T-helper 9 cell (primary cell): ENCODE measurements around the gene OR2L5.

ENCODE experiments used
- DNase-seq: peaks from one replicate; pipeline ENCODE4 v3.0.0-alpha.2; 2020
- total RNA-seq, 2 donors: gene quantifications; one replicate each; lab custom pipeline; 2026; lab: John Stamatoyannopoulos, UW

OR2L5 gene
- 0 to 0.21 reads per million in 2 donors for total RNA-seq

- DNase-seq = no peak
Measured at GRCh38 chr1:248013229-248013710, at the start of gene OR2L5. TSS of gene OR2L5 (plus strand) at chr1:248013660. CDS start at chr1:248021948, 8,288 bp downstream.

DNA sequence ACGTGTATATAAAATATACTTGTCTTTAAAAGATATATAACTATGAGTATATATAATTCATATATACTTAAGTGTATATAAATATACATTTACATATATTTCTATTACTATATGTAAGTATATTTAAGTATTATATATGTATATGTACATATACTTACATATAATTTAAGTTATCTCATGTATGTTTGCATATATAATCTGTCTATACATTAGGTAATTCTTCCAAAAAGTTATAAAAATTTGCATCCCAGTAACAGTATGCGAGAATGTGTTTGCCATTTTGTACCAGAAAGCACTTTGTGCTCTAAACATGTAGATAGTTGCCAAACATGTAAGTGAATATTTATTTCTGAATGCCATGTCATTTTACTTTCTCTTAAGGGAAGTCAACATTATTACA lies 48.5 kb upstream of the OR2L5 start, which contains the start of gene OR2AK2:
TSS of gene OR2AK2 (plus strand) at position 301 of the 400 bp plus-strand sequence. CDS start 144 bp downstream, outside the sequence.
- no peak for DNase-seq

- no peak for DNase-seq
Measured at GRCh38 chr1:247966532-247967204, 46.8 kb upstream of the OR2L5 start.

DNA sequence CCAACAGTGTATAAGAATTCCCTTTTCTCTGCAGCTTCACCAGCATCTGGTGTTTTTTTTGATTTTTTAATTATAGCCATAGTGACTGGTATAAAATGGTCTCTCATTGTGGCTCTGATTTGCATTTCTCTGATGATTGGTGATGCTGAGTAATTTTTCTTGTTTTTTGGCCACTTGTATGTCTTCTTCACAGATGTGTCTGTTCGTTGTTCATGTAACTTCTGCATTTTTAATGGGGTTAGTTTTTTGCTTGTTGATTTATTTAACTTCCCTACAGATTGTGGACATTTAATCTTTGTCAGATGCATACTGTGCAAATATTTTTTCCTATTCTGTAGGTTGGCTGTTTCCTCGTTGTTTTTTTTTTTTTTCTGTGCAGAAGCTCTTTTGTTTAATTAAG lies 20.5 kb upstream of the OR2L5 start:
- DNase-seq = no peak

GRCh38 chr1:247998811-247999210 lies 14.6 kb upstream of the OR2L5 start:
- DNase-seq = no peak

DNA sequence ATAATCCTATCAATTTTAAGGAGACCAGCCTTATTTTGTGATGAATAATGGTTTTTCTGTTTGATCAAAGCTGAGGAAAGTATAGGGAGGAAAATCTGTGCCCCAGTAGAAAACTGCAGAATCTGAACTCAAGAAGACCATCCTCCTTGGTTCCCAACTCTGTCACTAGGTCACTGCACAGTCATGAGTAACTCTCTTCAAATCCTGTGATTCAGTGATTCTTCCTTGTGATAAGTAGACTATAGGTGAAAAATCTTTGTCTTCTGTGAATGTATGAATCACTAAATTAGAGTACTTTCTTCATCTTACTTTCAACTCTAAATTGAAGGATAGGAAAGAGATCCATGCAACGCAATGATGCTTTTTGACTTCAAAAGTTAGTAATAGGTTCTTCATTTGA lies 13.3 kb upstream of the OR2L5 start:
- DNase-seq = no peak

GRCh38 chr1:248007778-248008177 lies 5.7 kb upstream of the OR2L5 start:
- no peak for DNase-seq

DNA sequence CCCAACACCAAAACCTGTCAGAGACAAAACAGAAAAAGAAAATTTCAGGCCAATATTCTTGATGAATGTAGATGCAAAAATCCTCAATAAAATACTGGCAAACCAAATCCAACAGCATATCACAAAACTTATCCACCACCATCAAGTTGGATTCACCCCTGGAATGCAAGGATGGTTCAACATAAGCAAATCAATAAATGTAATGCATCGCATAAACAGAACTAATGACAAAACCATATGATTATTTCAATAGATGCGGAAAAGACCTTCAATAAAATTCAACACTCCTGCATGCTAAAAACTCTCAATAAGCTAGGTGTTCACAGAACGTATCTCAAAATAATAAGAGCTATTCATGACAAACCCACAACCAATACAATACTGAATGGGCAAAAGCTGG lies 3.8 kb upstream of the OR2L5 start:
- DNase-seq = no peak

DNA sequence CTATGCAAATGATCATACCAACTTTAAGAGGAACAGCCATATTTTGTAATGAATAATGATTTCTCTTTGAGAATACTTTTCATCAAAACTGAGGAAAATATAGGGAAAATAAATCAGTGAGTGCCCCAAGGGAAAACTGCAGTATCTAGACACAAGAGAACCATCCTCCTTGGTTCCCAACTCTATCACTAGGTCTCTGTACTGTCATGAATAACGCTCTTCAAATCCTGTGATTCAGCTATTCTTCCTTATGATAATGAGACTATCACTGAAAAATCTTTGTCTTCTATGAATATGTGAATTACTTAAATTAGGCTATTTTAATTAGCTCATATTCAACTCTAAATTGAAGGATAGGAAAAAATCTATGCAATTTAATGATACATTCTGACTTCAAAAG lies 2.3 kb downstream of the OR2L5 start:
- no peak for DNase-seq

DNA sequence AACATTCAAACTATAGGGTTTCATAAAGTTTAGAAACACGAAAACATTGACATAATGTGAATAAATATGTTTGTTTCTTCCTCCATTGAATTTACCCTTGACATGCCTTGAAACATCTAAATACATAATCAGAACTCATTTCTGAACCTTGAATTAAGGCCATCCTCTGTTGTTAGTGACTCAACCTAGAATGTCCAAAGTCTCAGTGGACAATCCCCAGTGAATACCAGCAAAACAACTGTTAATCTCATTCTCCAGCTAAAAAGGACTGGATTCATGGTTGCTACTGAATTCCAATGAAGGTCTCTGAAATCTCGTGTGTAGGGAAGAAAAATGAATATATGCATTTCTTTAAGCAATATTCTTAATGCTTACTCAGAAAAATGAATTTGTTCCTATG lies 16.3 kb downstream of the OR2L5 start, which contains the start of gene OR2L2:
TSS of gene OR2L2 (plus strand) at position 301 of the 400 bp plus-strand sequence. CDS start 8,198 bp downstream, outside the sequence.
- DNase-seq = no peak

- no peak for DNase-seq
Measured at GRCh38 chr1:248045209-248045608, 31.7 kb downstream of the OR2L5 start.

DNA sequence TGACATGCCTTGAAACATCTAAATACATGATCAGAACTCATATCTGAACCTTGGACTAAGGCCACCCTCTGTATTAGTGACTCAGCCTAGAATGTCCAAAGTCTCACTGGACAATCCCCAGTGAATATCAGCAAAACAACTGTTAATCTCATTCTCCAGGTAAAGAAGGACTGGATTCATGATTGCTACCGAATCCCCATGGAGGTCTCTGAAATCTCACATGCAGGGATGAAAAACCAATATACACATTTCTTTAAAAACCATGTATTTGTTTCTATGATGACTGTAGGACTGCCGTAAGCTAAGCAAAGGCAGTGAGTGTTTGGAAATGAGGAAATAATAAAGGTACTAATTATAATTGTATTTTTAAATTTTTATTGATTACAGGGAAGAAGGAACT lies 33.1 kb downstream of the OR2L5 start, which contains the start of gene OR2L3:
TSS of gene OR2L3 (plus strand) at position 301 of the 400 bp plus-strand sequence. CDS start 13,846 bp downstream, outside the sequence.
- DNase-seq = no peak

GRCh38 chr1:248047008-248047407 lies 33.5 kb downstream of the OR2L5 start:
- no peak for DNase-seq

GRCh38 chr1:248054671-248055070 lies 41.2 kb downstream of the OR2L5 start:
- no peak for DNase-seq

DNA sequence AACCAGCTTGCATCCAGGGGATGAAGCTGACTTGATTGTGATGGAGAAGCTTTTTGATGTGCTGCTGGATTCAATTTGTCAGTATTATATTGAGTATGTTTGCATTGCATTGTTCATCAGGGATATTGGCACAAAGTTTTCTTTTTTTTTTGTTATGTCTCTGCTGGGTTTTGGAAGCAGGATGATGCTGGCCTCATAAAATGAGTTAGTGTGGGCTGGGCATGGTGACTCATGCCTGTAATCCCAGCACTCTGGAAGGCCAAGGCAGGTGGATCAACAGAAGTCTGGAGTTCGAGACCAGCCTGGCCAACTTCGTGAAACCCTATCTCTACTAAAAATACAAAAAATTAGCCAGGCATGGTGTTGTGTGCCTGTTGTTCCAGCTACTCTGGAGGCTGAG lies 41.8 kb downstream of the OR2L5 start:
- DNase-seq = no peak

DNA sequence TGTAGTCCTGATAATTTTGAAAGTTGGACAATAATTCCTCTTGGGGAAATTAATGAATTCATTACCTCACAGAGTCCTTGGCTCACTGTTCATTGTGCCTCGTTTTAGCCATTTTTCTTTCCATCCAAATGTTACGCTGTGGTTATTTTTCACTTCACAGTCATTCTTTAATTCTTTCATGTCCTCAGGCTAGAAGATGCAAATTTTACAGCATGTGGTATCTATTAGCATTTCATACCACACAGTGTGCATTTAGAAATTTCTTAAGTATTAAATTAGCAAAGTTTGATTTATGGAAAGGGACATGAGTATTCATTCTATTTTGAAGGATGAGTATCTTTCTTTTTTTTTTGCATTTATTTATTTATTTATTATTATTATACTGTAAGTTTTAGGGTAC lies 51.6 kb downstream of the OR2L5 start:
- DNase-seq = no peak

DNA sequence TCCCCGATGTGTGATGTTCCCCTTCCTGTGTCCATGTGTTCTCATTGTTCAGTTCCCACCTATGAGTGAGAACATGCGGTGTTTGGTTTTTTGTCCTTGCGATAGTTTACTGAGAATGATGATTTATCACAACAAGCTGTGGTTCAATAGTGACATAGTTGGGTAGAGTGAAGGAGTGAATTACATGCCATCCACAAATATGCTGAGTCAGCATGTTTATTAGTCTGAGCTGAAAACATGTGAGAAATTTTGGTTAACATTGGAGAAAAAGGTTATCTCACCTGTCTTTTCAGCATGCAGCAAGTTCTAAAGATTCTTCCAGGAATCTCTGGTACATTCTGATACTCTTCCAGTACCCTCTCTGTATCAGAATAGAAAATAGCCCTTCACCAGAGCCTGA lies 52.1 kb downstream of the OR2L5 start:
- no peak for DNase-seq
